Measurements from ENCODE around the gene RAB6D. TPM values are rescaled to one million over a fixed set of nuclear protein-coding genes. Genes with fewer than 3 reads are reported as not detected.

RAB6D gene
- total RNA-seq, 2 experiments from 2014 or later, result 0.08 TPM; not detected in 1

Other genes with a start within 250 kb of the RAB6D start
- 1 to 10 TPM in 1 of 2 experiments, under 1 TPM in 1; 0.89 to 1.0 TPM for gene POTEE, start 154.6 kb downstream of the RAB6D start, total RNA-seq
- gene TUBA3D, start 112.0 kb upstream of the RAB6D start, total RNA-seq, result not detected
- 100 to 1,000 TPM; 181 to 191 TPM for gene MZT2A, start 128.2 kb upstream of the RAB6D start, total RNA-seq
- 10 to 100 TPM in 1 of 2 experiments, 1 to 10 TPM in 1; 9.4 to 10.0 TPM for gene CCDC74A, start 163.7 kb upstream of the RAB6D start, total RNA-seq